GM03348 (cell line): ENCODE data around the gene MRPL1.

Experiments
- DNase-seq: peaks from one replicate; pipeline ENCODE4 v3.0.0; 2012; ENCODE audit warnings: low spot score

The MRPL1 gene

GRCh38 chr4:77862478-77863216, at the start of gene MRPL1:
Gene MRPL1 (plus strand): TSS chr4:77862830. CDS start chr4:77862849, 19 bp downstream.
- peak; percentile 92 for DNase-seq

GRCh38 chr4:77815636-77816035, 47.0 kb upstream of the MRPL1 start:
- DNase-seq, result no peak

GRCh38 chr4:77816546-77816945, 46.1 kb upstream of the MRPL1 start:
- DNase-seq, result no peak

GRCh38 chr4:77817304-77818072, 45.1 kb upstream of the MRPL1 start:
- DNase-seq, result no peak

GRCh38 chr4:77818073-77818601, 44.5 kb upstream of the MRPL1 start:
- DNase-seq, result peak; percentile 84

- DNase-seq, result peak; percentile 83
Measured at GRCh38 chr4:77818602-77819403, 43.8 kb upstream of the MRPL1 start, which contains the start of gene CNOT6L. Gene CNOT6L (minus strand): TSS chr4:77819368. CDS start chr4:77819308, 60 bp downstream.

- peak; percentile 79 for DNase-seq
Measured at GRCh38 chr4:77819404-77819842, 43.2 kb upstream of the MRPL1 start.

- DNase-seq, result peak; percentile 96
Measured at GRCh38 chr4:77819843-77820648, 42.6 kb upstream of the MRPL1 start.

- DNase-seq, result peak; percentile 20
Measured at GRCh38 chr4:77820649-77821561, 41.7 kb upstream of the MRPL1 start.

- no peak for DNase-seq
Measured at GRCh38 chr4:77821775-77822174, 40.9 kb upstream of the MRPL1 start.

- no peak for DNase-seq
Measured at GRCh38 chr4:77826275-77826674, 36.4 kb upstream of the MRPL1 start.

GRCh38 chr4:77827343-77827742, 35.3 kb upstream of the MRPL1 start:
- no peak for DNase-seq

- no peak for DNase-seq
Measured at GRCh38 chr4:77833126-77833724, 29.4 kb upstream of the MRPL1 start.

GRCh38 chr4:77834403-77834802, 28.2 kb upstream of the MRPL1 start:
- DNase-seq, result no peak

GRCh38 chr4:77843628-77844027, 19.0 kb upstream of the MRPL1 start:
- DNase-seq, result no peak

- no peak for DNase-seq
Measured at GRCh38 chr4:77844363-77844762, 18.3 kb upstream of the MRPL1 start.

- DNase-seq, result no peak
Measured at GRCh38 chr4:77845400-77845799, 17.2 kb upstream of the MRPL1 start.

- no peak for DNase-seq
Measured at GRCh38 chr4:77845929-77846328, 16.7 kb upstream of the MRPL1 start.

GRCh38 chr4:77848508-77848907, 14.1 kb upstream of the MRPL1 start:
- no peak for DNase-seq
